Amniotic stem cell (primary cell): ENCODE results near the gene ASTN2.

Source experiments
- DNase-seq: peaks from one replicate; lab custom pipeline; 2025; lab: John Stamatoyannopoulos, UW

Gene ASTN2

DNA sequence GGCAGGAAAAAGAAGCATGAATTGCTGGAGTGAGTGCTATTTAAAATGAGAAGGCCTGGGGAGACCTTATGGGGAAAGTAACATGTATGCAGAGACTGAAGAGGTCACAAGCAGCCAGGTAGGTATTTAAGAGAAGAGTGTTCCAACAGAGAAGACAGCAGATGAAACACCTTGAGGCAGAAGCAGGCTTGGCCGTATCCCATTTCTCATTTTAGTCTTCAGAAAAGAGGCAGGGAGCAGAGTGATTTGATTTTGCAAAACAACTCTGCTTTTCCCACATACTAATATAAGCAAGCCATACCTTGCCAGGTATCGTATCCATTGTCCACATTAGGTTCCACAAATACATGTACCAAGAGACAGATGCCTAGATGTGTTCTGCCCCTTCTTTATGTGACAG lies 244.3 kb downstream of the ASTN2 start:
- no peak for DNase-seq

DNA sequence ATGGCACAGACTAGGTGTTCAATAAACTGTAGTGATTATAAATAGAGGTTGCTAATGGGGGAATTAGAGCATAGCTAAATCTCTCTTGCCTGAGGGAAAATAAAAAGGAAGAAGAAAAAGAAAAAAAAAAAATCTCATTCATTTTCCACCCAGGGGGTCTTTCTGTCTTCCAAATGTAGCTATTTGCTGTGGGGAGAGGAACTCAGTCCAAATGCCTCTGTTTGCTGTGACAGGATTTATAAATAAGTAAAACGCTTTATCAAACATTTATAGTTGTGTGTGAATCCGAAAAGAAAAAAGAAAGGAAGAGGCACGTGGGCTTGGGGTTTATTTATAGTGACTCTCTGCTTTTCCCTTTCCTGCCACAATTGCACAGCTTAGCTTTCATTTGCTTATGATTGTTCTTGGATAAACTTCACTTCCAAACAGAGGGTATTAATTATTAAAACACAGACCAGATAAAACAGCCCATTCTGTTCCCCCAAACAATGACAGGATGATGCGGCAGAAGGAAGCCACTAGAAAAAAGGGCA lies 245.7 kb downstream of the ASTN2 start:
- DNase-seq = no peak

DNA sequence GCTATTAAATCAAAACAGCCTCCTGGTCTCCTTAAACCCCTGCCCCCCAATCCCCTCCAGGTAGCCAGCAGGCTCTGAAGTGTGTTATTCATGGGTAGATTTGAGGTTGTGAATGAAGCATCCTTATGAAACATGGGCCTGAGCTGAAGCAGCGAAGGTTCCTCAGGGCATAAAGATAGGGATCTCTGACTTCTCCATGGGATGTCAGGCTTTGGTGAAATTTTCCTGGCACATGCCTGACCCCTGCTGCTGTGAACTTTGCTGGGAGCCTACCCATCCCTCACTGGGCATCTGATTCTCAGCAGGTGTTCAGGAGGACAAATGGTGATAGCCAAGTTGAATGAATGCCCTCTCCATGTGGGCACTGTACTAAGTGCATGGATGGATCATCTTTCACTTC lies 250.3 kb downstream of the ASTN2 start:
- DNase-seq = no peak

DNA sequence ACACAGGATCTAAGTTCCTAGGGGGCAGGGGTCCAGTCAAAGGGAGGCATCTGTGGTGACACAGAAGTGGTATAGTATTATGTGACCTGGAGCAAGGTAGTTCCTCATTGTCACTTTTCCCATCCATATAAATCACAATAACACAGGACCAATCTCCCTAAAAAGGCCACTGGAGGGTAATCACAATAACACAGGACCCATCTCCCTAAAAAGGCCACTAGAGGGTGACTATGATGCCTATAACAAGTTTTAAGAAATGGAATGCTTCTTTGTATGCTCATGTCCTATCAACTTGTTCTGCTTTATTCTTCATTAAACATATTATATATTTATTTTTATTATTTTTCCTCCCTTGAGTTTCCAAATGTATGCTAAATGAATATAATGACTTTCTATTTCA lies 254.6 kb downstream of the ASTN2 start:
- no peak for DNase-seq

DNA sequence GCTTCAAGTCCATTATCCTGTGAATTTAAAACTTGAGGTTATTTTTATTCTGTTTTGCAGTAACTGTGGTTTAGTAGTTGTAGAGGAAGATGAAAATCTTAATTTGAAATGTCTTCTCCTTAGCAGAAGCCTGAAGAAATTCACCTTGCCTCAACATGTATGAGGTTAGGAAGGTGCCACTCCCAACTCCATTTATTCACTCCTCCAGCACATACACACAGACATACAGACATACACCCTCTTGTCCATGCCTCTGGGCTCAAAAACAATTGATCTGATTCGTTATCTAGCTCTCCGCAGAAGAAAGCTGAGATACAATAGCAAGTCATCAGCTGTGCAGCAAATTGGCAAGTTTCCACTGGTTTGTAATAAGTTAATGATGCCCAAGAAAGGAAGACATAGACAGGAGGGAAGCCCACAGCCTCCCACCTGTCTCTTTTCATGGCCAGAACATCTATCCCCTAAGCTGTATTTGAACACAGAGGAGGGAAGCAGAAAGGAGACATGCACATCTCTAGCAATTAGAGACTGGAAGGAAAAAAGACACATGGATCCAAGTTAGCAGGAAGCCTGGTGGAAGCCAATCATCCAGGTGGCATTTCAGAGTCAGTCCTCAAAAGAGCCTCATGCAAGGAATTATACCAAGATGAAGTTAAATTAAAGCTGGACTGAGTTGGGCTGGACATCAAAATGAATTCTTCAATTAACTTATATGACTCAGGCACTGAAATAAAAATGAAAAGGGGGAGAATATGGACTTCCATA lies 257.9 kb downstream of the ASTN2 start:
- DNase-seq = no peak

DNA sequence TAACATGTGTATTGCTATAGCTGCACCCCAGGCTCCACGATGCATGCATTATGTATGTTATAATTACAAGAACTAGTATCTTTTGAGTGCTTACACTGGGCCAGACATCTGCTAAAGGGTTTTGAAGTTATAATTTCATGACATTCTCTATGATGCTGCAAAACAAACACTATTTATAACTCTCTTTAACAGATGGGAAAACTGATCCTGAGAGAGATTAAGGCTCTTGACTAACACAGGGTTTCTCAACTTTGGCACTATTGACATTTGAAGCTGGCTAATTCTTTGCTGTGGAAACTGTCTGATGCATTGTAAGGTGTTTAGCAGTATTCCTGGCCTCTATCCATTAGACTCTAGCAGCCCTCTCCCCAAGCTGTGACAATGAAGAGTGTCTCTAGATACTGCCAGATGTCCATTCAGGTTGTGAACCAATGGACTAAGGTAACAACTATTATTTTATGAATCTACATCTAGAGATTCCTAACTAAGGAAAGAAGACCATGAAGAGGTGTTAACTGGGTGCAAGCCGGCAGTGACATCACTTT lies 258.6 kb downstream of the ASTN2 start:
- no peak for DNase-seq

DNA sequence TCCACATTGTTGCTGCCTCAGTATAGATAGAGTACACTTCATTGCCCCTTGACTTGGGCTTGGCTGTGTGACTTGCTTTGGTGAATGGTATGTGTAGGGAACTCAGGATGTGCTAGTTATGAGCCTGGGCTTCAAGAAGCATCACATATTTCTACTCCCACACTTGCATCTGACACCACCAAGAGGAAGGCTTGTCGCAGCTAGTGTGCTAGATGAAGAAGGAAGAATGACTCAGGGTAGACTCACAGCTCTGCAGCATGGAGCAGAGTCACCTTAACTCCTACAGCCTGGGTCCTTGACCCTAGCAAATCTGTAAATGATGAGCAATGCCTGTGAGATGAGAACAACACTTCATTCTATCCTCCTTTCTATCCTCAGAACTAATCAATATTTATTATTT lies 261.8 kb downstream of the ASTN2 start:
- no peak for DNase-seq

DNA sequence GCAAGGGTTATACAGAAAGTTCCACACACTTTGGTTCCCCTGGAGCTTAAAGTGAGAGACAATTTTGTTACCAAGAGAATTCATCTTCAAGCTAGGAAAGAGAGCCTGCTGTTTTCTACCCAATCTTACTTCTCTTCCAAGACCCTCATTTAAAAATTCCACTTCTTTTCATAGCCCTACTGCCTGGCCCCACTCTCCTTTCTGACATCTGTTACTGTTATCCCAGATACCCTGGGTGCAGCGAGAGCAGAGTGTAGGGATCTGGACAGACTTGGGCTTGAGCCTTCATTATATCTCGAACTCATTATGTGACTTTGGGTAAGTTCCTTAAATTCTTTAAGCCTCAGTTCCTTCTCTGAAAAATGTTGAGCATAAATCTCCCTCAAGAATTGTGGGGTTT lies 263.1 kb downstream of the ASTN2 start:
- DNase-seq = no peak

DNA sequence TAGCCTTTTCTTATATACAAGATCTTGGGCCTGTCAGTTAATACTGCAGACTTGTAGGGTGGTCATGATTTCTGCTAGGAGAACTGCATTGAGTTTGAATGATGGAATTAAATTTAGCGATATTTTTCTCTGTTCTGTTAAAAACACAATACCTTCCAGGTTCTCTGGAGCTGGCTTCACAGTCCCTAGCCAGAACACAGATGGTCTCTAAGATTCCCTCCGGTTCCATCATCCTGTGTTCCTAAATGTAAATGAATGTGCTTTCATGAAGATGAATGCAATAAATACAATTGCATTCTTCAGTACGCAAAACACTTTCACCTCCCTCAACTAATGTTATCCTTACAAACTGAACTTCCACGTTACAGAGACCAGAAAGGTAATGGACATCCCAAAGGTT lies 264.9 kb downstream of the ASTN2 start:
- no peak for DNase-seq

DNA sequence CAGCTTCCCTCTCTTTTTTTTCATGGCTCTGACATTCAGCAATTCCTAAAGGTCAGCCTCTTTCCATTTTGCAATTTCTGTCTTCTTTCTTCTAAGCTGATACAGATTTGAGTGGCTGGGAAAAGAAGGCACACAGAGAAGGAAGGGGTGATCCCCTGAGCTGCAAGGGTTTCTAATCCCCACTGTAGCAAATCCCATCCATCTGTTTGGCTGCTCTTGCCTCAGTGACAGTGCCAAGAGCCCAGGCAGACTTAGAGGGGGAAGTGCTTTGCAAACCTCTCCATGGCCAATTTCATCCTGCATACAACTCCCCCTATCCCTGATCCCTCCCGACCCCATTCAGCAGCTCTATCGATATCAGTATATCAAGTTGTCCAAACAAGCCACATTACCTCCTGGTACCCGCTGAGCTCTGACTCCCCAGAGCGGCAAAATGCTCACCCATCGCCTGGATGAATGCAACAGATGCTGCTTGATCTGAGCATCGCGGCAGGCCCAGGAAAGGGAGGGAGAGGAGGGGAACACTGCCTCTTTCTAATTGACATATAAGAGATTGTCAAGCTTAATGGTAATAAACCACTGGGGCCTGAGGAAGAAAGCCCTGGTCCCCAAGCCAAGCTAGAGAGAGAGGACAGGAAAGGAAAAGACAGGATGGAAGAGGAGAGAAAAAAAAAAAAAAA lies 268.9 kb downstream of the ASTN2 start:
- DNase-seq = no peak

DNA sequence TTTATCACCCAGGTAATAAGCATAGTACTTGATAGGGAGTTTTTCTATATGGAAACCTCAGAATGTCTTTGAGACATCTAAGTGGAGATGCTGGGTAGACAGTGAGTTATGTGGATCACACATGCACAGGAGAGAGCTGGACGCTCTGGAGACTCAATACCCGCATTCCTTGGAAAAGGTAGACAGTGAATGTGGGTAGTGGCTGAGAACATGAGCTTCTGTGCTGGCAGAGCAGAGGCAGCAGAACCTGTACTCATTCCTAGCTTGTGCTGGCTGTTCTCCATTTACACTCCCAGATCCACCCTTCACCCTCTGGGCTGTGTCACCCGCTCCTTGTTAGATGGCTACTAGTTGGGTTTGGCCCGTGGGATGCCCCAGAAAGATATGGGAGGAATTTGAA lies 269.8 kb downstream of the ASTN2 start:
- no peak for DNase-seq

DNA sequence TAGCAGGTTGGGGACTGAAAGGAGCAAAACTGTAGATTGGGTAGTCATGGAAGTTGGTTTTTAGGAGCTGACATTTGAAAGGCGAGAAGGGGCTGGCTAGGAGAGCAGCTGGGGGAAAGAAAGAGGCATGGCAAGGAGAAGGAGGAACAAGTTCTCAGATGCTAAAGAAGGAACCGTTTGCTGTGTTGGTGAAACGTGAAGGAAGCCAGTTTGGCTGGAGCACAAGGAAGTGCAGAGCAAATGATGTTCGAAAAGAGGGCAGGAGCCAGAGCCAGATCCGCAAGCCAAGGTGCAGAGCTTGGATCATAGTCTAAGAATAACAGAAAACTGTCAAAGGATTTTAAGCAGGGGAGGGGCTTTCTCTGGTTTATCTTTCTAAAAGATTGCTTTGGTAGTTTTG lies 276.6 kb downstream of the ASTN2 start:
- DNase-seq = no peak

DNA sequence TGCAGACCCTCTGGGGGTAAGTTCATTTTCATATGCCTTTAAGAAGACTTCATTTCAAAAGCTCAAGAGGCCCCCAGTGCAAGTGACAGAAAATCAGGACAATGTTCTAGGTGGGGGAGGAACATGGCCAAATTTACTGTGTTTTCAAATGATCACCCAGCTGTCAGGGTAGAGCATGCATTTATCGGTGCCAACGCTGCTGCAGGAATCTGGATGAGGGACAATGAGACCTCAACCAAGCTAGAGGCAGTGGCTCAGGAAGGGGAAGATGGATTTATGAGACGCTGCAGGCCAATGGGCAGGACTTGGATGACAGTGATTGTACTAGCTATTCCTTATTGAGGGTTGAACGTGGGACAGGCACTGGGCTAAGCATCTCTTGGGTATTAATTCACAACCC lies 278.4 kb downstream of the ASTN2 start:
- no peak for DNase-seq

DNA sequence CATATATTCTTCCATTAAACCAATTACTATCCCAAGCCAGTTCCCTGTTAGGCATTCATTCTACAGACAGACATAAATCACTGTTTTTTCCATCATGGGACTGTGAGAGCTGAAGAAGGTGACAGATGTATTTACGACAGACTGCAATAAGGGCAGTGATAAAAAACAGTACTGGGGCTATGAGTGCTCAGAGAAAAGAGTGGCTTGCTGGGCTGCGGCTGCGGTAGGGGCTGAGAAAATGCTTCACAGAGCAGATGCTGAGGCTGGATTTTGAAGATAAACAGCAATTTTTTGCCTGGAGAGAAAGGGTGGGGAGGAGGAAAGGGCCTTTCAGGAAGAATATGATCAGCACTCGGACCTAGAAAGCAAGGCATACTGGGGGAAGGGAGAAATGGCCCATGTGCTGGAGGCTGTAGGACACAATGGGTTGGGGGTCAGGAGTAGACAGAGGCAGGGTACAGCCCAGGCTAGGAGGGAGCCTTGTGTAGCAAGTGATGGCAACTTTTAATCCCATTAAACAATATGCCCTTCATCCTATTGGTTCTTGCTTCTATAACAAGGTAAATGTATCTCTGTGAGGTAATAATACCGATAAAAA lies 279.3 kb downstream of the ASTN2 start:
- no peak for DNase-seq

DNA sequence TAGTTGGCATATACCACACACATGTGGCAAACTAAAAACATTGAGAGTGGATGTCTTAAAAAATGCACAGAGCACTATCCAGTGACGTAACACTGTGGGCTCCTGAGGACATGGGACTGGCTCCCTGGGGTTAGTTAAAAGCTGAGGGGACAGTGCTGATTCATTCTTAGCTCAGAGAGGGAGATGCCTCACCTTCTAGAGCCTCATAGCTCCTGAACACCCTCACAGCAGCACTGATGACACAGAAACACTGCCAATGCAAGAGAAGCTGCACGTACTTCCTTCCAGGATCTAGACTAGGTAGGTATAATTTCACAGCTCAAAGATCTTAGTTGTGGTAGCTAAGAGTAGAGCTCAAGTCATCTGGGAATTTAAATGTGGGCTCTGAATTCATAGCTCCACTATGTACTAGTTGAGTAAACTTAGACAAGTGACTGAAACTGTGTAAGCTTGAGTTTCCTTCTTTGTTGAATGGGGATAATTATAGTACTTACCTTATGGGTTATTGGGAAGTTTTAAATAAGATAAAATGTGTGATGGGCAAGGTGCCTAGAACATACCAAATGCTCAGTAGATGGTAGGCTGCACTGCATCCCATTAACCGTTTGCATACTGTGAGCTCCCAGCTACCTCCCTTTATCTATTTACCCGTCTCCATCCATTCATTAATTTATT lies 279.9 kb downstream of the ASTN2 start:
- no peak for DNase-seq

DNA sequence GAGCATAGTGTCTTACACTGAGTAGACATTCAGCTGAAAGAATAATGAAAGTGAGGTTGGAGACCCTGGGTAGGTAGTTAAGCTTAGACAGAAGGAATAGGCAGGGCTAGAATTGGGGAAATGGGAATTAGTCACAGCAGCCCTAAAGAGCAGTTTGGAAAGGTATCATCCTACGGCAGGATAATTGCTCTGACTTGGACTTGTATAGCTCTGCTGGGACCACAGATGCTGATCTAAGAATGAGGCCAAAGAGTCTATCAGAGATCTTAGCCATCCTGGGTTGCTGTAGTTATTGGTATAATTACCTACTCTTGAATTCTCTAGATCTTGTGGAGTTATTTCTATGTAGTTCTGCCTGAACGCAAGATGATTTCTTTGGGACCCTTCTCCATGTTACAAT lies 288.0 kb downstream of the ASTN2 start:
- no peak for DNase-seq

DNA sequence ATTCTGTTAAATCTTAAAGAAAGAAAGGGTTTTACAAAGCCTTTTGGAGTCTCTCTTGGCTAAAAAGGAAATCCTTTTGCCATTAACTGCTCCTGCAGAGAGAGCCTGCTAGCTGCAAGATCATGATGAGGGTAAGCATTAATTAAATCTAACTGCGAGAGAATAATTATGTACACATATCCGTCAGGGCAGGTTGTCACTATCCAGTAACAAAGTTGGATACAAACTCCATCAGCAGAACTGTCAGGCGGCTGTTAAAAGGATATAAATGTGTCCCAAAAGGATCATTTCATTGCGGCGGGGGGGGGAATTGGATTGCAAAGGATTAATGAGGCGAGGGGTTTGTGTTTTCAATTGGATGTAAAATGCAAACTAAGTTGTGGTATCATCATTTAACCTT lies 289.3 kb downstream of the ASTN2 start:
- no peak for DNase-seq

DNA sequence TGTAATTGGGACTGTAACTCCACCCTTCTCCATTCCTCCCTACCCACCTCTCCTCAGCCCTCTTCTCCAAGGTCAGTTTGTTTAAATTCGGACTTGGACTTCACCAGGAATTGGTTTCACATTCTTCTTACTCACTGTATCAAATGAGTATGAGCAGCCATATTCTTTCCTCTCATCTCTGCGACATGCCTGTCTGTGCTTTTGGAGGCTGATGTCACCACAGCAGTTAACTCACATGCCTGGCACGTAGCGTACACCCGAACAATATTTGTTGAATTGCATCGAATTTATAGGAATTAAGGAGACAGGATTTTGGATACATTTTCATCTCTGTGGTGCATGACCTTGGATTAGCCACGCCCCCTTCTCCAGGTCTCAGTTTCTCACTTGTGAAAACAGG lies 291.1 kb downstream of the ASTN2 start:
- DNase-seq = no peak

DNA sequence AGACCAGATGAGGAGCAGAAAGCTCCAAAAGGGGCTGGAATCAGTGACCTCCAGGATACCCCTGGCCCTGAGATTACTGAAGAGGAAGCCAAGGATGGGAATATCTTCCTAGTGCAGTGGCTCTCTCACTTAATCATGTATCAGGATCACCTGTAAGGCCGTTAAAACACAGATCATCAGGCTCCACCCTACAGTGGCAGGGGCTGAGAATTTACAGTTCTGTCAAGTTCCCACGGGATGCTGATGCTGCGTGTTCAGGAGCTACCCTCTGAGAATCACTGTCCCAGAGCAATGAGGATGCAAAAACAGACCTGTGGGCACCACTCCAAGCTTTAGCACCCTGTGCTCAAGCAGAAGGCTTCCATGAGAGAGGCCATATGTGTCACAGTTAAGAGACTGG lies 291.9 kb downstream of the ASTN2 start:
- no peak for DNase-seq

DNA sequence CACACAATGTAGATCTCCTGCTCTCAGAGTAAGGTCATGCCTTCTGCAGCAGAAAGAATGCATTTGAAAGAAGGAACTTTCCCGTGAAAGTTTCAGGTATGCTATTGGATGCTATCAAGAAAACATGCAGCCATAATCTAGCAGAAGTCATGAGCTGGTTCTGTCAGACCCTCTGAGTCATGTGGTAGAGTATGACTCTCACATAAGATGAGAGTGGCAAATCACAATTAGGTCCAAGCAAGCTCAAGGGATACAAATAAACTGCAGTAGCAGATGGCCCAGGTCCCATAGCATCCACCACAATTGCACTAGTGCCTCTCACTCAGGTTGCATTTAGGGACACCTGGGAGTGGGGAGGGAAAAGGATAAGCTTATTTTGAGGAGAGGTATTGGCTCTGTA lies 292.8 kb downstream of the ASTN2 start:
- no peak for DNase-seq

DNA sequence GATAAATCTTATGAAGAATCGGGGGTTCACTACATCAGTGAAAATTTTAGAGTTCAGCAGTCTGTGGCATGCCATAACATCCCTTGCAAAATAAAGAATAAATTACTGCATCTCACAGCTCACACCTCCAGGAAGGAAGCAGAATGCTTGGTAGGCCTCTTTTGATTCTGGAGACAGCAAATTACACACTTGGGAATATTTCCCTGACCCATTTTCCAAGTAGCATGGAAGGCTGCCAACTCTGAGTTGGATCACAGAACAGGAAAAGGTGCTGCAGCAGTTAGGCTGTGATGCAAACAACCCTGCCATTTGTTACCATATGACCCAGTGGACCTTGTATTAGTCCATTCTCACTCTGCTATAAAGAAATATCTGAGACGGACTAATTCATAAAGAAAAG lies 293.5 kb downstream of the ASTN2 start:
- no peak for DNase-seq

DNA sequence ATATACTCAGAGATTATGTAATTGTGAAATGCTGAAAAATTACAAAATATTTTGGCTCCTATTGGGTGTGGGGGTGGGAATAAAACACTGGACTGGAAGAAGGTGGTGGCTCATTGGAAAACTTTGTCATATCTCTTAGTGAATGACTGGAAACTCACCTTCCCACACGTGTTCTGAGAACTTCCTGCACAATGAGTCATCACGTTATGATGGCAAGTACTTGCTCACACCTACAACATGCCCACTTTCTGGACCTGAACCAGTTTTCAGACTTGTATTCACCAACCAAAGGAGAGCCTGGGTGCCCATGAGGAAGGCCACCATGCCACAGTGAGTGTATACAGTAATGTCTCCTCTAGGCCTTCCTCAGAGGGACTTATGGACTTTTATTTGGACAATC lies 294.8 kb downstream of the ASTN2 start:
- no peak for DNase-seq
